Measurements from ENCODE around the gene ZNF438. TPM values are rescaled to one million over a fixed set of nuclear protein-coding genes. Genes with fewer than 3 reads are reported as not detected.
A peak's percentile ranks its signal among the peaks of the same experiment; 100 is the strongest.
"Not testable (repeated sequence)": the region's sequence is repeated elsewhere in the genome, so short reads cannot be mapped to it uniquely, and the experiment has no call there.

ZNF438 gene
- total RNA-seq, 1 experiment from 2014 or later: 7.6 TPM

GRCh38 chr10:30943451-30943850, 88.2 kb downstream of the ZNF438 start:
- DNase-seq (ENCODE audit: low read depth): no peak

- no peak for DNase-seq (ENCODE audit: low read depth)
These were observed 91.4 kb downstream of the ZNF438 start for GRCh38 chr10:30940256-30940655.

DNA sequence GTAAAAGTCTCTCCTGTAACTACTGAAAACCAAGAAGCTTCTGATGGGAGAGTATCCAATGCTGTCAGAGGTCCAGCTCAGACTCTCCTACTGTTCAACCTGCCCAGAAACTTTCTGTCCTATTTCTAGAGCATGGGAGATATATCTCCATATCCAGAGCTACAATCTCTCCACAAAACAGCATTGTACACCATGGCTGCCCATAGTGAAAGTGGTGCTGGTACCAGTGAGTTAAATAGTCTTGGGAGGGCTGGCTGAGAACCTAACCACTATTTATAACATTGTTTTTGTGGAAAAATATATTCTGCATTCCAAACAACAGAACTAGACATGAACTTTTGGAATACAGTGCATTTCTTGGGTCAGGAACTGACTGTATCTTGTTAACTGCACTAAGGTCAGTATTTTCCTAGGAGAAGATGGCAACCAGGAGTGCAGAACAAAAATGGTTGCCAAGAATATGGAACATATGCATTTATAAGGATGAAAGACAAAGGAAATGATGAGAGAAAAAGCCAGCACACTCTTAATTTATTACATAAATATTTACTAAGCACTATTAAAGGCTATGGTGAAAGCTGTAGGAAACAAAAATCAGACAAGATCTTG, 91.9 kb downstream of the ZNF438 start:
- no peak for DNase-seq (ENCODE audit: low read depth)

DNA sequence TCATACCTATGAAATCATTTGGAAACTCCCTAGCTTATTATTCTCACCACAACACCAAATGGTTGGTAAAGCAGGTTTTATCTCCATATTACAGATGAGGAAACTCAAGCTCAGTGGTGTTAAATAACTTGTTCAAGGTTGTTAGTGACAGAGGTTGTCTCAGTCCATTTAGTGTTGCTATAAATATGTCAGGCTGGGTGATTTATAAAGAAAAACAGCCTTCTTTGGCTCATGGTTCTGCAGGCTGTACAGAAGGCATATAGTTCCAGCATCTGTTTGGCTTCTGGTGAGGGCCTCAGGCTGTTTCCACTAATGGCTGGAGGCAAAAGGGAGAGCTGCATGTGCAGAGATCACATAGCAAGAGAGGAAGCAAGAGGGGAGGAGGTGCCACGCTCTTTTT, 96.6 kb downstream of the ZNF438 start:
- peak; percentile 12 for DNase-seq (ENCODE audit: low read depth)

- no peak for DNase-seq (ENCODE audit: low read depth)
These were observed 100.6 kb downstream of the ZNF438 start for GRCh38 chr10:30931094-30931493.

DNA sequence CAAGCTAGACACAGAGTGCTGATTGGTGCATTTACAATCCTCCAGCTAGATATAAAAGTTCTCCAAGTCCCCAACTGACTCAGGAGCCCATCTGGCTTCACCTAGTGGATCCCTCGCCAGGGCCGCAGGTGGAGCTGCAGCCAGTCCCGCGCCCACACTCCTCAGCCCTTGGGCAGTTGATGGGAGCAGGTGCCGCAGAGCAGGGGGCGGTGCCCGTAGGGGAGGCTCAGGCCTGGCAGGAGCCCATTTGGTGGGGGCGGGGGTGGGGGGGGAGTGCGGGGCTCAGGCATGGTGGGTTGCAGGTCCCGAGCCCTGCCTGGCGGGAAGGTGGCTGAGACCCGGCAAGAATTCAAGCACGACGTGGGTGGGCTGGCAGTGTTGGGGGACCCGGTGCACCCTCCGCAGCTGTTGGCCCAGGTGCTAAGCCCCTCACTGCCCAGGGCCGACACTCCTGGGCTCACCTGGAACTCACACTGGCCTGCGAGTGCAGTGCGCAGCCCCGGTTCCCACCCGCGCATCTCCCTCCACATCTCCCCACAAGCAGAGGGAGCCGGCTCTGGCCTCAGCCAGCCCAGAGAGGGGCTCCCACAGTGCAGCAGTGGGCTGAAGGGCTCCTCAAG, 101.7 kb downstream of the ZNF438 start:
- DNase-seq (ENCODE audit: low read depth): no peak

- DNase-seq (ENCODE audit: low read depth): not testable (repeated sequence)
These were observed 102.3 kb downstream of the ZNF438 start for GRCh38 chr10:30929311-30929729.

DNA sequence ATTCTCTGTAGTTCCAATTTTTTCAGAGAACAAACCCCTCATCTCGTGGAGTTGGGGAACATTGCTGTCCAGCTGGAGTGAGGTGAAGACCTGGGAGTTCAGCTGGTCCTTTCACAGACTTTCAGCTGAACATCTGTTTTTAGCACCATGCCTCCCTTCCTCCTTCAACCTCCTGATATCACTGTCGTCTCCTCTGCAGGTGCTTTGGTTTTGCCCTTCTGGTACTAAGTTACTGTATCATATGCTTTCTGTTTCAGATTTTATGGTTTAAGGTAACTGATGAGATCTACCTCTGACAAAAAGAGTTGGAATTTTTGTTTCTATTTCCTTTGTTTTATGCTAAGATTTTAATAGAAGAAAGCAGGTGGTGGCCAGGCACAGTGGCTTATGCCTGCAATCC, 102.9 kb downstream of the ZNF438 start:
- no peak for DNase-seq (ENCODE audit: low read depth)

GRCh38 chr10:30918651-30919050, 113.0 kb downstream of the ZNF438 start:
- no peak for DNase-seq (ENCODE audit: low read depth)

- DNase-seq (ENCODE audit: low read depth): no peak
These were observed 113.9 kb downstream of the ZNF438 start for GRCh38 chr10:30917789-30918188.

DNA sequence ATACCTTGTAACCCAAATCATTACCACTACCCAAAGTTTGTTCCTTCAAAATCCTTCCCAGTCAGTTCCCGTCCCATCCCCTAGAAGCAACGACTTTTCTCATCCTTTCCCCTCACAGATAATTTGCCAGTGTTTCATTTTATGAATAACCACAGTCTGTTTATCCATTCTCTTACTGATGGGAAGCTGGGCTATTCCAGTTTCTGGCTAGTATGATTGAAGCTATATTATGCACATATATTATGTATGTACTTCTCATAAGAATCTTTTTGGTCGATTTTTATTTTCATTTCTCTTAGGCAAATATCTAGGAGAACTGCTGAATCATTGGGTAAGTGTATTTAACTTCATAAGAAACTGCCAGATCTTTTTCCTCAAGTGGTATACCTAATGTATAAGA, 114.6 kb downstream of the ZNF438 start:
- no peak for DNase-seq (ENCODE audit: low read depth)

- DNase-seq (ENCODE audit: low read depth): no peak
These were observed 116.5 kb downstream of the ZNF438 start for GRCh38 chr10:30915146-30915545.

GRCh38 chr10:30911303-30911863, 120.3 kb downstream of the ZNF438 start:
- peak; percentile 22 for DNase-seq (ENCODE audit: low read depth)

GRCh38 chr10:30903397-30904138, 128.1 kb downstream of the ZNF438 start:
- DNase-seq (ENCODE audit: low read depth): no peak

GRCh38 chr10:30902621-30903396, 128.9 kb downstream of the ZNF438 start:
- no peak for DNase-seq (ENCODE audit: low read depth)

GRCh38 chr10:30901487-30901886, 130.2 kb downstream of the ZNF438 start:
- not testable (repeated sequence) for DNase-seq (ENCODE audit: low read depth)

GRCh38 chr10:30898964-30899363, 132.7 kb downstream of the ZNF438 start:
- DNase-seq (ENCODE audit: low read depth): no peak

GRCh38 chr10:30897547-30897946, 134.1 kb downstream of the ZNF438 start:
- DNase-seq (ENCODE audit: low read depth): no peak

- DNase-seq (ENCODE audit: low read depth): no peak
These were observed 134.6 kb downstream of the ZNF438 start for GRCh38 chr10:30897048-30897447.

DNA sequence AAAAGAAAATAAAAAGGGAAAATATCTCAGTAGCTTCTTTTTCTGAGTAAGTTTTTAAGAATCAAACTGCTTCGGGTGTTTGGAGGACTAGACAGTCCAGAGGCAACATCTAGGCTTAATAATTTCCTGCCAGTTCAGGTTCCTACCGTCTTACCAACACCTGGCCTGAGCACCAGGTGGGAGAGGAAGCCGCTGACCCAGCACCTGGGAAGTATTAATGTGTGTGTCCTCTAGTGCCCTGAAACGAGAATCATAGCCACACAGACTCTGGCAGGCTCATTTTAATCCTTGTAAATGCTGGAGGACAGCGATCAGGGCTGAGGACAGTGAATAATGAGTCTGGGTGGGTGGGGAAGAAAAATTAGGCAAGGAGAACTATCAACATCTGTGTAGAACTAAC, 137.4 kb downstream of the ZNF438 start:
- no peak for DNase-seq (ENCODE audit: low read depth)

DNA sequence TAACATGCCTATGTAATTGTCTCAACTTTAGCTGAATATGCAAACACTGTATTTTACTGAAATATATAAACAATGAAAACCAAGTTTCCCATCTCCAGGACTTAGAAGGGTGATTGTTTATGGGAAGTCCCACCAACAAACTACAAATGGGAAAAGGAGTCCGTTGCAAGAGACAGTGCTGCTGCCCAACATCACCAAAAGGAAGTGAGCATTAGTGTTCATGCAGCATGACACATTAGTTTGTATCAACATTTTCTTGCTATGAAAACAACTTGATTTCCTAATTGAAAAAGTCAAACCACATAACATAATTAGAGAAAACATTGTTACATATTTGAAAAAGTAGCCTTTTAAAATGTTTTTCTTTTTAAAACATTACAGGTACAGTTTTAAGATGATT, 138.5 kb downstream of the ZNF438 start:
- no peak for DNase-seq (ENCODE audit: low read depth)

GRCh38 chr10:30887839-30888238, 143.8 kb downstream of the ZNF438 start:
- no peak for DNase-seq (ENCODE audit: low read depth)
